Osteocyte (in vitro differentiated cells): ENCODE measurements around the gene FTO. TPM values are rescaled to one million over a fixed set of nuclear protein-coding genes. Genes with fewer than 3 reads are reported as not detected.

Experiments used
- DNase-seq: peaks from one replicate; pipeline ENCODE4 v3.0.0; 2021; ENCODE audit warnings: mixed read lengths; ENCODE audit not compliant: unreplicated experiment; ENCODE audit errors: extremely low spot score
- H3K27ac Mint-ChIP-seq: one replicate; pipeline ENCODE4 v1.8.0; 2021; ENCODE audit warnings: mild to moderate bottlenecking, mixed read lengths; ENCODE audit not compliant: unreplicated experiment
- H3K27me3 Mint-ChIP-seq: one replicate; pipeline ENCODE4 v1.8.0; 2021; ENCODE audit warnings: mixed read lengths; ENCODE audit not compliant: unreplicated experiment
- H3K36me3 Mint-ChIP-seq: one replicate; pipeline ENCODE4 v1.8.0; 2021; ENCODE audit warnings: mixed read lengths; ENCODE audit not compliant: unreplicated experiment
- H3K4me1 Mint-ChIP-seq: one replicate; pipeline ENCODE4 v1.8.0; 2021; ENCODE audit warnings: mixed read lengths; ENCODE audit not compliant: unreplicated experiment
- H3K4me3 Mint-ChIP-seq: one replicate; pipeline ENCODE4 v1.8.0; 2021; ENCODE audit warnings: mild to moderate bottlenecking, moderate library complexity, mixed read lengths; ENCODE audit not compliant: unreplicated experiment
- H3K9me3 Mint-ChIP-seq: one replicate; pipeline ENCODE4 v1.8.0; 2021; ENCODE audit warnings: mixed read lengths; ENCODE audit not compliant: unreplicated experiment
- total RNA-seq: library from RNA; stranded (reverse); gene quantifications from 2 replicates; pipeline ENCODE4 v1.2.1, GENCODE V29; 2021
- TF ChIP-seq, protein P1 (sequence below): fragments of 200-600 bp; sonication (generic); IDR thresholded peaks from 2 replicates; pipeline ENCODE4 v1.5.0; 2021; ENCODE audit warnings: antibody characterized with exemption, mild to moderate bottlenecking, moderate library complexity

Gene FTO
- total RNA-seq, 1 donor from 2014 or later, result 108 TPM

DNA sequence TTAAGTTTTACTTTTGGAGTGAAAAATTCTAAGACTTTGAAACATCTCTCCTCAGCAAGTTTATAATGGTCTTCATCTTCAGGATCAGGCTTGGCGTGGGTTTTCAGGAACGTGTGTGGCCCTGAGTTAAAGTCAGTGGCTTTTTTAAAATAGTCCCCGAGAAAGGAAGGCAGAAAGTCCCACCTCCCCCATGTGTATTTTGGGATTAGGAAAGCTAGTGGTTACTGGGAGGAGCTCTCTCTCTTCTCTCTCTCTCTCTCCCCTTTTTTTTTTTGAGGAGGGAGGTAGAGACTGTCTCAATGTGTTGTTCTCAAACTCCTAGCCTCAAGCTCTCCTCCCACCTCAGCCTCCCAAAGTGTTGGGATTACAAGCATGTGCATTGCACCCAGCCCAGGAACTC lies 369.4 kb downstream of the FTO start:
- Mint-ChIP-seq H3K36me3 (no peaks in the 10 kb centered on the region), H3K4me3 (no peak overlapping the region), H3K4me1 (peaks cover 3% of the 10 kb centered on the region), H3K27me3 (no peaks in the 10 kb centered on the region), H3K27ac (no peak overlapping the region), H3K9me3 (no peaks in the 10 kb centered on the region)
- no peak for DNase-seq
- TF ChIP-seq, protein P1, sequence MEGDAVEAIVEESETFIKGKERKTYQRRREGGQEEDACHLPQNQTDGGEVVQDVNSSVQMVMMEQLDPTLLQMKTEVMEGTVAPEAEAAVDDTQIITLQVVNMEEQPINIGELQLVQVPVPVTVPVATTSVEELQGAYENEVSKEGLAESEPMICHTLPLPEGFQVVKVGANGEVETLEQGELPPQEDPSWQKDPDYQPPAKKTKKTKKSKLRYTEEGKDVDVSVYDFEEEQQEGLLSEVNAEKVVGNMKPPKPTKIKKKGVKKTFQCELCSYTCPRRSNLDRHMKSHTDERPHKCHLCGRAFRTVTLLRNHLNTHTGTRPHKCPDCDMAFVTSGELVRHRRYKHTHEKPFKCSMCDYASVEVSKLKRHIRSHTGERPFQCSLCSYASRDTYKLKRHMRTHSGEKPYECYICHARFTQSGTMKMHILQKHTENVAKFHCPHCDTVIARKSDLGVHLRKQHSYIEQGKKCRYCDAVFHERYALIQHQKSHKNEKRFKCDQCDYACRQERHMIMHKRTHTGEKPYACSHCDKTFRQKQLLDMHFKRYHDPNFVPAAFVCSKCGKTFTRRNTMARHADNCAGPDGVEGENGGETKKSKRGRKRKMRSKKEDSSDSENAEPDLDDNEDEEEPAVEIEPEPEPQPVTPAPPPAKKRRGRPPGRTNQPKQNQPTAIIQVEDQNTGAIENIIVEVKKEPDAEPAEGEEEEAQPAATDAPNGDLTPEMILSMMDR, result no peak

DNA sequence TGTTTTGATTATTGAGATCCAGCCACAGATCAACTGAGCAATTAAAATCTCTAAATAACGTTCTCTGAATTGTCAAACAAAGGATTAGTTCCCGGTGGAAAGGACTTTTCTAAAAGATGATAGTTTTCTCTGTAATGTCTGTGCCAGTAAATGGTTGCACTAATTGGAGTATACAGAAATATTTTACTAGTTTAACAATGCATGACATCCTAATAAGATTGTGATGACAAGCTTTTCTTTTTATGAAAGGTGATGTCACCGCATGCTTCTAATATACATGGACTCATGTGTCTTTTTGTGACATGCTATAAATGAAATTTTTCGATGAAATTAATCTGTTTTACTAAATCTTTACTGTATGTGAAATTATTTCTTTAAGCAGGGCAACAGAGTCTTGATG lies 371.5 kb downstream of the FTO start:
- Mint-ChIP-seq H3K36me3 (no peaks in the 10 kb centered on the region), H3K27me3 (no peaks in the 10 kb centered on the region)

DNA sequence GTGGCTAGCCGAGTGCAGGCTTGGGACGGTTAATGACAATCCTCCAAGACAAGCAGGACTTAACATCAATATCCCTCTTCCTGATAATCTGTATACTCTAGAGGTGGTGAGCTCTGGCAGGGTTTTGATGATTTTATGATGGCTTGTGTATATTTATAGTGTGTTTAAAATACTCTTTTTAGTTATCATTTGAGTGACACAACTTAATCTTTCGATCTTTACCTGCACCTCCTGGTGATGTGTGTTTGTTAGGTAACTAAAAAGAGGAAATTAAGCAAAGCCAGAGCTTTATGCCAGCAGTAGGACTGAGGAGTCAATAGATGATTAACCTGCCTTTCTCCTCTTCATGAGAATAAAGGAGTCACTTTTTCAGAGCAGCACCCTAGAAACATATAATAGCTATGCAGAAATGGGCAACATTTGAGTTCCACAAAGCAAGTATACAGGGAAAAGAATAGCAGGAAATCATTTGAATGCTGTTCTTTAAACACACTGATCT lies 372.1 kb downstream of the FTO start:
- H3K27me3 Mint-ChIP-seq, result no peaks in the 10 kb centered on the region
- H3K4me1 Mint-ChIP-seq, result peaks cover 19% of the 10 kb centered on the region
- DNase-seq, result no peak
- no peak overlapping the region for H3K4me3 Mint-ChIP-seq
- H3K36me3 Mint-ChIP-seq, result no peaks in the 10 kb centered on the region
- H3K27ac Mint-ChIP-seq, result no peak overlapping the region
- TF ChIP-seq, protein P1, result no peak
- H3K9me3 Mint-ChIP-seq, result no peaks in the 10 kb centered on the region

More for the DNA sequence above, 371.5 kb downstream of the FTO start:
- Mint-ChIP-seq H3K9me3 (no peaks in the 10 kb centered on the region), H3K4me1 (peaks cover 13% of the 10 kb centered on the region), H3K4me3 (no peak overlapping the region), H3K27ac (no peak overlapping the region)
- TF ChIP-seq, protein P1, result no peak
- DNase-seq, result no peak

DNA sequence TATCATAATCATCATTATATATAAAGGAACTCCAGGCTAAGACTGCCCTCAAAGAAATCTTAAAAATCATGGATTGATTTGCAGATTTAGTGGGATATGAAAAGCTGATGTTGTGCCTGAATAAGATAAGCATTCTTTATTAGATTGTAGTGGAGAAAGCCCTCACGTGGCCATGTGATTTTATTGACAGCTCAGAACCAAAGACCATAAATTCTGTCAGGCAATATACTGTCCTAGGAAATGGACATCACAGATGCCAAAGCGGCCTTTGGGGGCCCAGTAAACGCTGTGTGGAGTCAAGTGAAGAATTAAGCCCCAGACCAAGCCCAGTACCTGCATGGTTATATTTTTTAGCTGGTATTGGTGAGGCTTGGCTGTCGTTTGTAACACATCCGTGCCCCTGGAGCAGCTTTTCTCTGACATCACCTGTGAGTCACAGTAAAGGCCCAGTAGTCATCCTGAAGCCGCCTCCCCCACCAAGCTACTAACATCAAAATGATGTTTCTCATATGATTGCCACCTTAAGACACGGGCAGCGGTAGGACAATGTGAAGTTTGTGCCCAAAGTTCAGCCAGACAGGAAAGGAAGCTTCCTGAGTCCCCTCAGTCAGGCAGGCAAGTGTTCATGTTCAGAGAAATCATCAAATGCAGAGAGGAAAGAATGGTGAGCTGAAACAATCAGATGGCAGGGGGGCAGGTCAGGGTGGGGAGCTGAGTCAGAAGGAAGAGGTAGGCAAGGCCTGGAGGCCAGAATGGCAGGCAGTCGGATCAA lies 373.3 kb downstream of the FTO start:
- Mint-ChIP-seq H3K36me3 (no peaks in the 10 kb centered on the region), H3K4me1 (peaks cover 29% of the 10 kb centered on the region), H3K4me3 (no peak overlapping the region), H3K27ac (no peak overlapping the region), H3K27me3 (no peaks in the 10 kb centered on the region), H3K9me3 (no peaks in the 10 kb centered on the region)
- TF ChIP-seq, protein P1, result no peak
- no peak for DNase-seq

DNA sequence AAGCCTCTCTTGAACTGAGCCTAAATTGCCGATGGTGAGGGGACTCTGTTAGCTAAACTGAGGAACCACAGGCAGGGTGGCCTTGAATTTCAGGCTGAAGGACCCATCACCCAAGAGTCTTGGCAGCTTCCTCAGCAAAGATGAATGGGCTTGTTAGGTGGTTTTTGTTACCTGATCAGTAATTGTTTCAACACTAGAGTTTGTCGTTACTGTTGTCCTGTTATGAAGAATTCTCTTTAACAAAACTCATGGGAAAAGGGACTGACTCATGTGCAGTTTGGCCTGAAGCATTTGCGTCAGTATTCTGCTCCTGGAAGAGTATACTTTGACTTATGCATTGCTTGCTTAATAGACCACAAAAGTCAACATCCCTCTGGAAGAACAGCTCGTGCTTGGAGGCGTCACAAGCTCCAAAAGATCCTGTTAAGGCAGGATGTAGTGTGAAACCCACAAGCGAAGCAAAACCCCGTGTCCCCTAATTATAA lies 376.6 kb downstream of the FTO start:
- Mint-ChIP-seq H3K4me1 (peaks cover 29% of the 10 kb centered on the region), H3K4me3 (no peak overlapping the region)

More for the DNA sequence above, 376.6 kb downstream of the FTO start:
- Mint-ChIP-seq H3K9me3 (no peaks in the 10 kb centered on the region), H3K27ac (peak overlapping the region; percentile 88), H3K36me3 (peaks cover 2% of the 10 kb centered on the region), H3K27me3 (no peaks in the 10 kb centered on the region)
- TF ChIP-seq, protein P1, result no peak
- DNase-seq, result no peak
